Measurements from ENCODE around the gene CRYGN.

DNA sequence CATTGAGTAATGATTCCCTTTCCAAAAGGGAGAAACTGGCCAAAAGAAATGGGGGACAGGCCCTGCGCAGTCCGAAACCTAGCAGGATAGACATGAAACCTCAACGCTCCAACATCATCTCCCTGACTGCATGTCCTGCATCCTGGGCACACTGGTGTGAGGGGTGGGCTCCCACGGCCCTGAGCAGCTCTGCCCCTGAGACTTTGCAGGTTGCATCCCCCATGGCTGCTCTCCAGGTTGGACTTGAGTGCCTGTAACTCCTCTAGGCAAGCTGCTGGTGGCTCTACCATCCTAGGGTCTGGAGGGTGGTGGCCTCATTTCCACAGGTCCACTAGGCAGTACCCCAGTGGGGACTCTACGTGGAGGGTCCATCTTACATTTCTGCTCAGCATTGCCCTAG, 16.3 kb upstream of the CRYGN start:
- TF ChIP-seq, protein P1, sequence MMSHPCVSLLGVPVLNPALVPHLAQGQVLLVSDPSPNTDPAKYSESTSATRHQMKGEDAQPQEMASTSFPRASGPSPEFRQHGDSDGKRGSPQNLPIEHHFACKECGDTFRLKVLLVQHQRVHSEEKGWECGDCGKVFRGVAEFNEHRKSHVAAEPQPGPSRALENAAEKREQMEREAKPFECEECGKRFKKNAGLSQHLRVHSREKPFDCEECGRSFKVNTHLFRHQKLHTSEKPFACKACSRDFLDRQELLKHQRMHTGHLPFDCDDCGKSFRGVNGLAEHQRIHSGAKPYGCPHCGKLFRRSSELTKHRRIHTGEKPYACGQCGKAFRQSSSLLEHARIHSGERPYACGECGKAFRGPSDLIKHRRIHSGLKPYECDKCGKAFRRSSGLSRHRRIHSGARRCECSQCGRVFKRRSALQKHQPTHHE (CRISPR knock-in tag; IDR thresholded peaks at IDR 0.05; ENCODE audit: borderline replicate concordance): no peak
- TF ChIP-seq ZNF205 (CRISPR knock-in tag; IDR thresholded peaks at IDR 0.05) (no peak), HNF1A (IDR thresholded peaks at IDR 0.05; ENCODE audit: low read depth) (no peak), HNF1A (CRISPR knock-in tag; IDR thresholded peaks at IDR 0.05; ENCODE audit: borderline replicate concordance) (no peak), PTBP1 (IDR thresholded peaks at IDR 0.05; ENCODE audit: low read depth, low read length, poor library complexity, severe bottlenecking) (no peak), EZH2 (conservative IDR thresholded peaks at IDR 0.05; ENCODE audit: low read depth, low read length) (no peak), ZNF142 (CRISPR knock-in tag; IDR thresholded peaks at IDR 0.05) (no peak), MAFK (conservative IDR thresholded peaks at IDR 0.05 in 1 of 2, IDR thresholded peaks at IDR 0.05 in 1 of 2; ENCODE audit: low read length in 2 of 2) (no peak), FOXJ3 (CRISPR knock-in tag; IDR thresholded peaks at IDR 0.05; ENCODE audit: borderline replicate concordance) (no peak), ZFX (CRISPR knock-in tag; IDR thresholded peaks at IDR 0.05; ENCODE audit: low read depth) (no peak), SPEN (CRISPR knock-in tag; IDR thresholded peaks at IDR 0.05; ENCODE audit: low read depth) (no peak), SMARCE1 (IDR thresholded peaks at IDR 0.05; ENCODE audit: borderline replicate concordance) (no peak), SMARCC2 (IDR thresholded peaks at IDR 0.05) (no peak), ZMYM3 (CRISPR knock-in tag; IDR thresholded peaks at IDR 0.05) (no peak)
- TF ChIP-seq, protein P2, sequence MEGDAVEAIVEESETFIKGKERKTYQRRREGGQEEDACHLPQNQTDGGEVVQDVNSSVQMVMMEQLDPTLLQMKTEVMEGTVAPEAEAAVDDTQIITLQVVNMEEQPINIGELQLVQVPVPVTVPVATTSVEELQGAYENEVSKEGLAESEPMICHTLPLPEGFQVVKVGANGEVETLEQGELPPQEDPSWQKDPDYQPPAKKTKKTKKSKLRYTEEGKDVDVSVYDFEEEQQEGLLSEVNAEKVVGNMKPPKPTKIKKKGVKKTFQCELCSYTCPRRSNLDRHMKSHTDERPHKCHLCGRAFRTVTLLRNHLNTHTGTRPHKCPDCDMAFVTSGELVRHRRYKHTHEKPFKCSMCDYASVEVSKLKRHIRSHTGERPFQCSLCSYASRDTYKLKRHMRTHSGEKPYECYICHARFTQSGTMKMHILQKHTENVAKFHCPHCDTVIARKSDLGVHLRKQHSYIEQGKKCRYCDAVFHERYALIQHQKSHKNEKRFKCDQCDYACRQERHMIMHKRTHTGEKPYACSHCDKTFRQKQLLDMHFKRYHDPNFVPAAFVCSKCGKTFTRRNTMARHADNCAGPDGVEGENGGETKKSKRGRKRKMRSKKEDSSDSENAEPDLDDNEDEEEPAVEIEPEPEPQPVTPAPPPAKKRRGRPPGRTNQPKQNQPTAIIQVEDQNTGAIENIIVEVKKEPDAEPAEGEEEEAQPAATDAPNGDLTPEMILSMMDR (CRISPR knock-in tag; IDR thresholded peaks at IDR 0.05): no peak
